ENCODE results near the gene HLA-DMA.

Gene HLA-DMA

GRCh38 chr6:32935551-32936238 is 17.2 kb downstream of the HLA-DMA start:
- in situ Hi-C loops (cut with MboI; ENCODE audit: low sequenced_read_pairs) = no loop called here

GRCh38 chr6:32933661-32934085 is 19.2 kb downstream of the HLA-DMA start:
- in situ Hi-C loops (cut with MboI; ENCODE audit: low sequenced_read_pairs) = no loop called here

GRCh38 chr6:32932132-32932868 is 20.6 kb downstream of the HLA-DMA start:
- in situ Hi-C loops (cut with MboI; ENCODE audit: low sequenced_read_pairs) = no loop called here

GRCh38 chr6:32931211-32931610 is 21.7 kb downstream of the HLA-DMA start:
- in situ Hi-C loops (cut with MboI; ENCODE audit: low sequenced_read_pairs) = no loop called here

GRCh38 chr6:32922083-32922482 is 30.8 kb downstream of the HLA-DMA start:
- in situ Hi-C loops (cut with MboI; ENCODE audit: low sequenced_read_pairs) = no loop called here

- in situ Hi-C loops (cut with MboI; ENCODE audit: low sequenced_read_pairs) = no loop called here
Observed at GRCh38 chr6:32920715-32921114, 32.2 kb downstream of the HLA-DMA start.

- in situ Hi-C loops (cut with MboI; ENCODE audit: low sequenced_read_pairs) = no loop called here
Observed at GRCh38 chr6:32912951-32913350, 39.9 kb downstream of the HLA-DMA start.

- in situ Hi-C loops (cut with MboI; ENCODE audit: low sequenced_read_pairs) = no loop called here
Observed at GRCh38 chr6:32908897-32909296, 44.0 kb downstream of the HLA-DMA start.

GRCh38 chr6:32906539-32906938 is 46.4 kb downstream of the HLA-DMA start:
- in situ Hi-C loops (cut with MboI; ENCODE audit: low sequenced_read_pairs) = no loop called here

GRCh38 chr6:32905078-32905477 is 47.8 kb downstream of the HLA-DMA start:
- in situ Hi-C loops (cut with MboI; ENCODE audit: low sequenced_read_pairs) = no loop called here

GRCh38 chr6:32903952-32904351 is 48.9 kb downstream of the HLA-DMA start:
- in situ Hi-C loops (cut with MboI; ENCODE audit: low sequenced_read_pairs) = no loop called here
